CD4-positive, alpha-beta T cell treated with Interferon gamma for 1 hour (primary cell): ENCODE measurements around the gene NEGR1.

Source experiments
- DNase-seq: peaks from one replicate; pipeline ENCODE4 v3.0.0-alpha.2; 2020

The NEGR1 gene

GRCh38 chr1:71762514-71763255, 519.7 kb downstream of the NEGR1 start:
- no peak for DNase-seq

DNA sequence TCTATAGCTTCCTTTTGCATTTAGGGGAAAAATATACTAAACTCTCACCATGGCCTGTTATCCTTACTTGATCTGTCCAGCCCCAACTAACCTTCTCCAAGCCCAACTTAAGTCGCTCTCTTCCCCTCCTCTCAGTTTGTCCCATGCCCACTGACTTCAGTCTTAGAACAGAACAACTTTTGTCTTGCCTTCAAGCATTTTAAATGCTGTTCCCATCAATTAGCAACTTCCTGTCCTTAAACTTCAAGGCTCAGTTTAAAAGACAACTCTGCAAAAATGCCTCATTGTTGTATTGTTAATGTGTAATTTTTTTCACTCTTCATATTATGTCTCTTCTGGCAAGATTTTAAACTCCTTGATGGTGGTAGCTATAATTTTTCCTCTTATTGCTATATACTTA, 526.9 kb downstream of the NEGR1 start:
- DNase-seq: no peak

- DNase-seq: no peak
Observed at GRCh38 chr1:71753746-71754145, 528.6 kb downstream of the NEGR1 start.

GRCh38 chr1:71745326-71745725, 537.0 kb downstream of the NEGR1 start:
- DNase-seq: no peak

- DNase-seq: no peak
Observed at GRCh38 chr1:71743862-71744261, 538.5 kb downstream of the NEGR1 start.

GRCh38 chr1:71738910-71739309, 543.4 kb downstream of the NEGR1 start:
- no peak for DNase-seq

- DNase-seq: no peak
Observed at GRCh38 chr1:71738256-71738655, 544.1 kb downstream of the NEGR1 start.

DNA sequence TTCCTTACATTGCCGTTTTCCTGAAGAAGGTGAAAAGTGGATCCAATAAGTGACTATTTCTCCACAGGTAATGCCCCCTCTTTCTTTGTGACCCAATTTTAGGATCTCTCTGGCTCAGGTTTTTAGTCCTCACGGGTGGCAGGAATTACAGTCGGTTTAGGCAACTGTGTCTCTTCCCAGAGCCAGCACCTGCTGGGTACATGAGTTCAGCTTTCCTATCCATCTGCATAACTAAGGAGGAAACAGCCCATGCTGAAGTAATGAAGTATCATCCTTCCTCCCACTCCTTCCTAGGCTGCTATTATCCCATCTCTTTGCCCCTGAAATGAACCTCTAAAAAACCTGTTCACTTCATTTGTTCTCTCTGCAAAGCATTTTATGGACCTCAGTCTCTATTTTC, 544.6 kb downstream of the NEGR1 start:
- DNase-seq: no peak

GRCh38 chr1:71733121-71733520, 549.2 kb downstream of the NEGR1 start:
- DNase-seq: no peak

DNA sequence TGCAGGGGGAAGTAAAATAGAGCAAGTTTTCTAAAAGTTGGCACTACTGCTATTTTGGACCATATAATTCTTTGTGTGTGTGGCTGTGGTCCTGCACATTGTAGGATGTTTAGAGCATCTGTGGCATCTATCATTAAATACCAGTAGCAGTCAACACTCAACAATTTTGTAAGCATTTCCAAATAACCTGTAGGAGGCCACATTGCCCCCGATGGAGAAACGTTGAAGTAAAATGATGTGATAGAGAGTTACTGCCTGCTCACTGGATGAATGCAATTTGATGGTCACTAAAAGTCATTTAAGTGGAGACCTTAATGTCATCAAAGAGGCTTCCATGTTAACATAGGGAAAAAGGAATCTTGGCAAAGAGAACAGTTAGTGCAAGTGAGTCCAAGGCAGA, 560.8 kb downstream of the NEGR1 start:
- DNase-seq: no peak

DNA sequence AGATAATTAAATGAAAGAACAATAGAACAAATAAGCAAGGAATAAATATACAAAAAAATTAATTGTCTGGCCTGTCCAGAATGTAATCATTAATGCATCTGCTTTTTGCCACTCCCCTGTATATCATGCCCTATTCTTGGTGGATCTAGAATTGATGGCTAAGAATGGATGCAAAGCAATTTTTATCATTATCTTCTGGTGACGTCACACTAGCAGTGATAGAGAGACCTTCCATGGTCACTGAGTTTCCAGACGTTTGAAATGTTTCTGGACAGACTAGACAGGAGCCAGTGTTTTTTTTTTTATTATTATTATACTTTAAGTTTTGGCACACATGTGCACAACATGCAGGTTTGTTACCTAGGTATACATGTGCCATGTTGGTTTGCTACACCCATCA, 563.0 kb downstream of the NEGR1 start:
- DNase-seq: no peak

- no peak for DNase-seq
Observed at GRCh38 chr1:71717186-71717585, 565.2 kb downstream of the NEGR1 start.

DNA sequence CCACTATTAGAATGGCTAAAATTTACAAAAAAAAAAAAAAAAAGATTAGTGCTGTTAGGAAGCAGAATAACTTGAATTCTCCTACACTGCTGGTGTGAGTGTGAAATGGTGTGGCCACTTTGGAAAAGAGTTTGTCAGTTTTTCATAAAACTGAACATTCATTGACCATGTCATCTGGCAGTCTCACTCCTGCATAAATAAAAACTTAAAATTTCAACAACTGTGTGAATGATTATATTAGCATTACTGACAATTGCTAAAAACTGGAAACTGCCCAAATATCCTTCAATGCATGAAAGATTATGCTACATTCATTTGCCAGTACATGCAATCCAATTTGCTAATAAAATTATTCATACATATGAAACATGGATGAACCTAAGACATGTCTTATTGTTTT, 570.9 kb downstream of the NEGR1 start:
- no peak for DNase-seq

- no peak for DNase-seq
Observed at GRCh38 chr1:71706029-71706671, 576.2 kb downstream of the NEGR1 start.

DNA sequence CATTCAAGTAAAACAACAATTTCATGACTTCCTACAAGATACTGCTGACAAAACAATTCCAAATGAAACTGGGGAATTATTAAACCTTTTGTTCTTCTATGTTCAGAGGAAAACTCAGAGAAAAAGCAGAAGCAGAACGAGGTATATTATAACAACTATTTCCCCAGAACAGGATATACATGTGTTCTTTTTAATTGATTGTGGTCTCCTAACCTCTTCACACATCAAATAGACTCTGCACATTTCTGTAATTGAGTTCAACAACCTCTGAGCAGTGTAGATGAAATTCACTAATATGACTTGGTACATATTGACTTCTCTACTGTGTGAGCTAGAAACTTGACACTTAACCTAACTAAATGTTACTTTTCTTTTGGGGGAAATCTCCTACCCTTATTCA, 584.2 kb downstream of the NEGR1 start:
- DNase-seq: no peak

DNA sequence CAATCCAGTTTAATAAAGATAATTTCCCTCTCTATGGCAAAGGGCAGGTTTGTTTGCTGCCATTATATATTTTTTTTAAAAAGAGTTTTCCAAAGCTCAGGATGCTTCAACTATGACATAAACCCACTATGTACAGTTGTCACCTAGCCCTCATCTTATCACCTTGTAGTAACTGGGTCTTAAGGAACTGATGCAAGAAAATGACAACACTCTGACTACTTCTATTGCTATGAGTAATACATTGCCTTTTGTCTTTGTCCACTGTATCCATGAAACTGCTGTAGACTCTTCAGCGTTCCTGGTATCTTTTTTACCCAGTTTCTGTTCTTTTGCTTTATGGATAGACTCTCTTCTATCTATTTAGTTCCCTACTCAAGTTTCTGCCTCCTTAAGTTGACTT, 586.5 kb downstream of the NEGR1 start:
- DNase-seq: no peak

DNA sequence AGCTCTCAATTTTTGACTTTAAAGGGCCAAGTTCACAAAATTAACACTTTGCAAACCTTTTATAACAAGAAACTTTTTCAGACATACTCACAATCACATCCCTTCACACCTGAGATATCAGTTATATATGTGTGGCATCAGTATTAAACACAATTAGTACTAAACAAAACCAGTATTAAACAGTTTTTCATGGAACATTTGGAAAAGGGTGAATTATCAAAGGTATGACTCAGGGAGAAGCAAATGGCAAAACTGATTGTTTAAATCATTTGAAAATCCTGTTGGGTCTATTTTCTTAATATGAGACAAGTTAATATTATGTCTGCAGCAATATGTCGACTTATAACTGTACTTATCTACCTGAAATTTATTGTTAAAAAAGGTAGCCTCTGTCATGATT, 587.3 kb downstream of the NEGR1 start:
- no peak for DNase-seq

GRCh38 chr1:71693581-71693980, 588.8 kb downstream of the NEGR1 start:
- DNase-seq: no peak

- no peak for DNase-seq
Observed at GRCh38 chr1:71689635-71690034, 592.7 kb downstream of the NEGR1 start.

DNA sequence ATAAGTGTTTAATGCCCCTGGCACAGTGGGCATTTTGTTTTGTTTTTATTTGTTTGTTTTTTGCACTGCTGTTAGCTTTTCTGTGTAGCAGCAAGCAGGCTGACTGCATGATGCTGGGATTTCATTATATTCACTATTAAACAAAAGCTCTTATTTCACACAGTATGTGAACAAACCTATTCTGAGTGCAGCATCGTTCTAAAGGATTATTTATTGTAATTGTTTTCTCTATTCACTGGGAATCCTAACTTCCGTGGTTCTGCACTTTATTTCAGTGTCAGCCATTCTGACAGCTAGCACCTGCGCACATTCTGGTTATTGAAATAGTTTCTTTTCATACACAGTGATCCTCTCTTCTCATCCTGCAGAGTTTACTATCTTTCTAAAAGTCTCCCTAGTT, 595.0 kb downstream of the NEGR1 start:
- no peak for DNase-seq

GRCh38 chr1:71676979-71677925, 605.1 kb downstream of the NEGR1 start:
- DNase-seq: no peak

DNA sequence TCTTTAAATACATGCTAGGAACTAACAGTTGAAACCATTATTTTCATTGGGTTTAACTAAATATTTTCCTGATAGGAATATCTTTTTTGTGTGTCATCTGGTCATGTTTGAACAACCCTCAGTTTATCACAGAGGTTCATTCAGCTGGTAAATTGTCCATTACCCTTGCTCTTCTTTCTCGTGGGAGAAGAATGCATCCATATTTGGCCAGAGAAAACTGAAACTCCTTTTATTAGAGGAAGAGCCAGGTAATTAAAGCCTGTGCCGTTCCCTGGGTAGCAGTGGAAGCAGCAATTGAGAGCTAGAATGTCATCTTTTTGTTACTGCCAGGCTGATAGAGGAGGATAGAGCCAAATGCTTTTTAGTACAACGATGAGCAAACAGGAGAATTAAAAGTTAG, 614.3 kb downstream of the NEGR1 start:
- DNase-seq: no peak

- DNase-seq: no peak
Observed at GRCh38 chr1:71667216-71667615, 615.1 kb downstream of the NEGR1 start.

DNA sequence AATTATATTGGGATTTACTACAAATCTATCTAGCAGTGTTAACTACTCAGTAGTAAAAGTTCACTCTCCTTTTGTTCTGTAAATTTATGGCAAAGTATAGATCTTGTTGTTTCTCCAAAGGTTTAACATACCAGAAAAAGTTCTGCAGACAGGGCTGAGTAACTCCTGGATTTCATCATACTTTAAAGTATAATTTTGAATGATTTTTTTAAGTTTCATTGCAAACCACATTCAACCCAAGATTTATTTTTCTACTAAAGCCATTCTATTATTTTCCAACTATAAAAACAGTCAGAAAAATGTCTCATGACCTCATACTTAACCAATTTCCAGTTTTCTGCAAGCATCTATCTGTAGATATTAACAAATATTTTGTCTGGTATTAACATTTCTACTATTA, 615.7 kb downstream of the NEGR1 start:
- DNase-seq: no peak
